Astrocyte (in vitro differentiated cells and primary cell): ENCODE data around the gene SFRP2. TPM values are rescaled to one million over a fixed set of nuclear protein-coding genes. Genes with fewer than 3 reads are reported as not detected.

Experiments used
- DNase-seq: peaks from one replicate; pipeline ENCODE4 v3.0.0-alpha.2; 2010; ENCODE audit warnings: low read depth
- FAIRE-seq: peaks from 2 replicates; lab custom pipeline; 2011; peaks lifted over from hg19 to GRCh38; lab: Jason Lieb, UNC
- H2AFZ ChIP-seq: 2 replicates; pipeline ENCODE4 v1.6.0; 2012; ENCODE audit warnings: low read depth, low read length, inconsistent platforms
- H3K27ac ChIP-seq: 2 replicates; pipeline ENCODE4 v1.5.1; 2011; ENCODE audit warnings: low read depth, low read length, inconsistent platforms
- H3K27me3 ChIP-seq: 2 replicates; pipeline ENCODE4 v1.6.0; 2011; ENCODE audit warnings: low read length, inconsistent platforms; ENCODE audit not compliant: insufficient read depth
- H3K36me3 ChIP-seq: 2 replicates; pipeline ENCODE4 v1.5.1; 2011; ENCODE audit warnings: low read length, inconsistent platforms; ENCODE audit not compliant: insufficient read depth
- H3K4me1 ChIP-seq: 2 replicates; pipeline ENCODE4 v1.5.1; 2011; ENCODE audit warnings: low read length, inconsistent platforms; ENCODE audit not compliant: insufficient read depth
- H3K4me2 ChIP-seq: 2 replicates; pipeline ENCODE4 v1.6.0; 2012; ENCODE audit warnings: low read length, inconsistent platforms
- H3K4me3 ChIP-seq: 2 replicates; pipeline ENCODE4 v1.5.1; 2011; ENCODE audit warnings: low read depth, mild to moderate bottlenecking, low read length, inconsistent platforms; ENCODE audit not compliant: insufficient read depth
- H3K79me2 ChIP-seq: 2 replicates; pipeline ENCODE4 v1.6.0; 2012; ENCODE audit warnings: mild to moderate bottlenecking, low read length, inconsistent platforms; ENCODE audit not compliant: insufficient read depth
- H3K9ac ChIP-seq: 2 replicates; pipeline ENCODE4 v1.6.0; 2012; ENCODE audit warnings: mild to moderate bottlenecking, low read length, inconsistent platforms
- H3K9me3 ChIP-seq: 2 replicates; pipeline ENCODE4 v1.5.1; 2012; ENCODE audit warnings: low read depth, mild to moderate bottlenecking, low read length, inconsistent platforms; ENCODE audit not compliant: insufficient read depth
- H4K20me1 ChIP-seq: 2 replicates; pipeline ENCODE4 v1.6.0; 2012; ENCODE audit warnings: low read length, inconsistent platforms; ENCODE audit not compliant: insufficient read depth
- H3K27ac Mint-ChIP-seq: one replicate; pipeline ENCODE4 v1.8.0; 2021; ENCODE audit warnings: mild to moderate bottlenecking, mixed read lengths; ENCODE audit not compliant: unreplicated experiment
- H3K27me3 Mint-ChIP-seq: one replicate; pipeline ENCODE4 v1.8.0; 2021; ENCODE audit warnings: low read depth, mixed read lengths; ENCODE audit not compliant: unreplicated experiment
- H3K36me3 Mint-ChIP-seq: one replicate; pipeline ENCODE4 v1.8.0; 2021; ENCODE audit warnings: low read depth, mixed read lengths; ENCODE audit not compliant: unreplicated experiment
- H3K4me1 Mint-ChIP-seq: one replicate; pipeline ENCODE4 v1.8.0; 2021; ENCODE audit warnings: low read depth, mixed read lengths; ENCODE audit not compliant: unreplicated experiment
- H3K4me3 Mint-ChIP-seq: one replicate; pipeline ENCODE4 v1.8.0; 2021; ENCODE audit warnings: mild to moderate bottlenecking, moderate library complexity, mixed read lengths; ENCODE audit not compliant: unreplicated experiment
- H3K9me3 Mint-ChIP-seq: one replicate; pipeline ENCODE4 v1.8.0; 2021; ENCODE audit warnings: mild to moderate bottlenecking, mixed read lengths; ENCODE audit not compliant: unreplicated experiment
- CTCF ChIP-seq: IDR thresholded peaks from 2 replicates; pipeline ENCODE4 v1.5.1; 2011; ENCODE audit warnings: low read depth, mild to moderate bottlenecking, inconsistent platforms, low read length, moderate library complexity; ENCODE audit not compliant: insufficient read depth
- EZH2 ChIP-seq: IDR thresholded peaks from 2 replicates; pipeline ENCODE4 v1.6.1; 2012; ENCODE audit warnings: mild to moderate bottlenecking, low read length, inconsistent platforms; ENCODE audit not compliant: insufficient read depth
- total RNA-seq: library from RNA; stranded (reverse); gene quantifications from 2 replicates; pipeline ENCODE4 v1.2.1, GENCODE V29; 2021

The SFRP2 gene
- total RNA-seq, 1 donor from 2014 or later = 92.8 TPM

GRCh38 chr4:153790962-153791551 lies 2.2 kb upstream of the SFRP2 start:
- Histone ChIP-seq H3K4me3 (no peak overlapping the region), H3K9ac (no peak overlapping the region), H4K20me1 (no peaks in the 10 kb centered on the region), H3K4me2 (peak overlapping the region; percentile 74), H3K27ac (no peak overlapping the region), H3K9me3 (no peaks in the 10 kb centered on the region), H2AFZ (peak overlapping the region; percentile 70), H3K79me2 (no peaks in the 10 kb centered on the region), H3K36me3 (no peaks in the 10 kb centered on the region), H3K4me1 (peaks cover 17% of the 10 kb centered on the region), H3K27me3 (peaks cover 87% of the 10 kb centered on the region)
- Mint-ChIP-seq H3K9me3 (no peaks in the 10 kb centered on the region), H3K4me1 (peaks cover 12% of the 10 kb centered on the region), H3K27ac (peak overlapping the region; percentile 47), H3K36me3 (peaks cover 5% of the 10 kb centered on the region), H3K4me3 (peak overlapping the region; percentile 64), H3K27me3 (peaks cover 40% of the 10 kb centered on the region)
- TF ChIP-seq EZH2 = peak; percentile 63
- no peak for TF ChIP-seq CTCF
- DNase-seq = no peak
- FAIRE-seq = no peak

- Histone ChIP-seq H3K9me3 (no peaks in the 10 kb centered on the region), H3K79me2 (no peaks in the 10 kb centered on the region), H3K4me1 (peaks cover 17% of the 10 kb centered on the region), H3K4me2 (peak overlapping the region; percentile 74), H3K27me3 (peaks cover 87% of the 10 kb centered on the region), H3K36me3 (no peaks in the 10 kb centered on the region), H3K9ac (no peak overlapping the region), H3K27ac (no peak overlapping the region), H2AFZ (no peak overlapping the region), H4K20me1 (no peaks in the 10 kb centered on the region), H3K4me3 (no peak overlapping the region)
- FAIRE-seq = no peak
- H3K9me3 Mint-ChIP-seq = no peaks in the 10 kb centered on the region
- H3K4me3 Mint-ChIP-seq = peak overlapping the region; percentile 87
- H3K4me1 Mint-ChIP-seq = peaks cover 12% of the 10 kb centered on the region
- peak overlapping the region; percentile 79 for H3K27ac Mint-ChIP-seq
- no peak for DNase-seq
- H3K36me3 Mint-ChIP-seq = peaks cover 5% of the 10 kb centered on the region
- no peak for TF ChIP-seq CTCF
- TF ChIP-seq EZH2 = no peak
- H3K27me3 Mint-ChIP-seq = peaks cover 40% of the 10 kb centered on the region
Measured at GRCh38 chr4:153790500-153790865, 1.6 kb upstream of the SFRP2 start.

- Mint-ChIP-seq H3K9me3 (no peaks in the 10 kb centered on the region), H3K36me3 (peaks cover 5% of the 10 kb centered on the region), H3K4me3 (peak overlapping the region; percentile 87), H3K27ac (peak overlapping the region; percentile 79), H3K4me1 (peaks cover 12% of the 10 kb centered on the region), H3K27me3 (peaks cover 40% of the 10 kb centered on the region)
- Histone ChIP-seq H3K9me3 (no peaks in the 10 kb centered on the region), H3K4me3 (no peak overlapping the region), H2AFZ (no peak overlapping the region), H4K20me1 (no peaks in the 10 kb centered on the region), H3K36me3 (no peaks in the 10 kb centered on the region), H3K79me2 (no peaks in the 10 kb centered on the region), H3K4me2 (peak overlapping the region; percentile 68), H3K27me3 (peaks cover 84% of the 10 kb centered on the region), H3K9ac (no peak overlapping the region), H3K27ac (no peak overlapping the region), H3K4me1 (peaks cover 17% of the 10 kb centered on the region)
- DNase-seq (no peak), FAIRE-seq (no peak)
- TF ChIP-seq EZH2 (no peak), CTCF (no peak)
Measured at GRCh38 chr4:153789741-153790499, 1.0 kb upstream of the SFRP2 start.
